ENCODE results near the gene IGSF21. TPM values are rescaled to one million over a fixed set of nuclear protein-coding genes. Genes with fewer than 3 reads are reported as not detected.

Gene IGSF21
- total and polyA plus RNA-seq, 11 donors = 0.54 to 2.2 (median 0.94) TPM; not detected in 1

GRCh38 chr1:18347559-18347958 is 240.0 kb downstream of the IGSF21 start:
- DNase-seq (no peak), ATAC-seq (no peak)
- Histone ChIP-seq H3K9me3 (no peaks in the 10 kb centered on the region), H3K4me1 (no peaks in the 10 kb centered on the region), H3K27me3 (peaks cover 0 to 53% (median 3%) of the 10 kb centered on the region in 9 donors), H3K4me3 (no peak overlapping the region), H3K27ac (no peak overlapping the region), H3K36me3 (no peaks in the 10 kb centered on the region)
- 60 to 68% (median 67%) methylated on average over 5 of the region's 5 CpGs for WGBS, 4 donors
- TF ChIP-seq, protein P1, sequence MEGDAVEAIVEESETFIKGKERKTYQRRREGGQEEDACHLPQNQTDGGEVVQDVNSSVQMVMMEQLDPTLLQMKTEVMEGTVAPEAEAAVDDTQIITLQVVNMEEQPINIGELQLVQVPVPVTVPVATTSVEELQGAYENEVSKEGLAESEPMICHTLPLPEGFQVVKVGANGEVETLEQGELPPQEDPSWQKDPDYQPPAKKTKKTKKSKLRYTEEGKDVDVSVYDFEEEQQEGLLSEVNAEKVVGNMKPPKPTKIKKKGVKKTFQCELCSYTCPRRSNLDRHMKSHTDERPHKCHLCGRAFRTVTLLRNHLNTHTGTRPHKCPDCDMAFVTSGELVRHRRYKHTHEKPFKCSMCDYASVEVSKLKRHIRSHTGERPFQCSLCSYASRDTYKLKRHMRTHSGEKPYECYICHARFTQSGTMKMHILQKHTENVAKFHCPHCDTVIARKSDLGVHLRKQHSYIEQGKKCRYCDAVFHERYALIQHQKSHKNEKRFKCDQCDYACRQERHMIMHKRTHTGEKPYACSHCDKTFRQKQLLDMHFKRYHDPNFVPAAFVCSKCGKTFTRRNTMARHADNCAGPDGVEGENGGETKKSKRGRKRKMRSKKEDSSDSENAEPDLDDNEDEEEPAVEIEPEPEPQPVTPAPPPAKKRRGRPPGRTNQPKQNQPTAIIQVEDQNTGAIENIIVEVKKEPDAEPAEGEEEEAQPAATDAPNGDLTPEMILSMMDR (IDR thresholded peaks at IDR 0.05) = no peak
- TF ChIP-seq POLR2A (IDR thresholded peaks at IDR 0.05) = no peak
- intact Hi-C loops (cut with DNase I) = no loop called here

DNA sequence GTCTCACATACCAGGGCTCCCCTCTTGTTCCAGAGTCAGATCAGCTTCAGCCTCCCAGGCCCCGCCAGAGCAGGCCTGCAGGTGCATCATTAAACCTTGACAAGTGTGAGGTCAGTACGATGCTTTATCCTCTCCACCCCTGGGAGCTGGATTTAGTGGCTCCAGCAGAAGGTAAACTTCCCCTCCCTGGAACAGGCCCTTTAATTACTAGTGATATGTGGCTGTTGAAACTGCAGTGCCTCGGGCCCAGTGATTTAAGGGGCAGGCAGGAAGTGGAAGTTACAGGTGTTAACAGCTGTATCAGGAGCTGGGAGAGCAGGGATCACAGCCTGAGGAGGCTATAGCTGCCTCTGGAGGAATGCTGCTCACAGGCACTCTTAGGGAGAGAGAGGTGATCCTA is 240.8 kb downstream of the IGSF21 start:
- H3K4me3 ChIP-seq = no peak overlapping the region
- TF ChIP-seq, protein P1 (IDR thresholded peaks at IDR 0.05) = no peak
- TF ChIP-seq POLR2A (IDR thresholded peaks at IDR 0.05) = no peak
- peaks cover 0 to 60% (median 9%) of the 10 kb centered on the region in 9 donors for H3K27me3 ChIP-seq
- DNase-seq = no peak
- no peak for ATAC-seq
- no peak overlapping the region for H3K27ac ChIP-seq
- no peaks in the 10 kb centered on the region for H3K36me3 ChIP-seq
- 27 to 41% (median 36%) methylated on average over 3 of the region's 3 CpGs for WGBS, 4 donors
- intact Hi-C loops (cut with DNase I) = no loop called here
- H3K4me1 ChIP-seq = no peaks in the 10 kb centered on the region
- no peaks in the 10 kb centered on the region for H3K9me3 ChIP-seq

DNA sequence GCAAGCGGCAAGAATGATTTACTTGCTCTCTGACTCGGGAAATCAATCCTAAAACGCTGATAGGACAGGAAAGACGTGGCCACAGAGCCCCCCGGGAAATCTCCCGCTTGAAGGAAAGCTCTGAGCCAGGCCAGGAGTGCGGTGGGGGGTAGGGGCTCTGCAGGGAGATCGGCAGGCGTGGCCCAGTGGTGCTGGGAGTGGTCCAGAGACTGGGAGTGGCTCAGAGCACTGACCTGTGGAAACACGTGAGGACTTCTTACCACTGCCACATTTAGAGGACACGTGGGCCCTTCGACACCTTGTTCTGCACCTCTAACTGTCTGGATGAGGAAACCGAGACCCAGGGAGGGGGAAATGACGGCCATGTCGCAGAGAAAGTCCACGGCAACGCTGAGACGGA is 243.1 kb downstream of the IGSF21 start:
- H3K4me3 ChIP-seq = no peak overlapping the region
- intact Hi-C loops (cut with DNase I) = no loop called here
- ATAC-seq (no peak), DNase-seq (no peak)
- no peaks in the 10 kb centered on the region for H3K4me1 ChIP-seq
- peaks cover 0 to 58% (median 17%) of the 10 kb centered on the region in 9 donors for H3K27me3 ChIP-seq
- 57 to 59% (median 58%) methylated on average over 18 of the region's 18 CpGs for WGBS, 4 donors
- no peak overlapping the region for H3K27ac ChIP-seq
- no peaks in the 10 kb centered on the region for H3K36me3 ChIP-seq
- no peak for TF ChIP-seq POLR2A (IDR thresholded peaks at IDR 0.05)
- TF ChIP-seq, protein P1 (IDR thresholded peaks at IDR 0.05) = no peak
- no peaks in the 10 kb centered on the region for H3K9me3 ChIP-seq

DNA sequence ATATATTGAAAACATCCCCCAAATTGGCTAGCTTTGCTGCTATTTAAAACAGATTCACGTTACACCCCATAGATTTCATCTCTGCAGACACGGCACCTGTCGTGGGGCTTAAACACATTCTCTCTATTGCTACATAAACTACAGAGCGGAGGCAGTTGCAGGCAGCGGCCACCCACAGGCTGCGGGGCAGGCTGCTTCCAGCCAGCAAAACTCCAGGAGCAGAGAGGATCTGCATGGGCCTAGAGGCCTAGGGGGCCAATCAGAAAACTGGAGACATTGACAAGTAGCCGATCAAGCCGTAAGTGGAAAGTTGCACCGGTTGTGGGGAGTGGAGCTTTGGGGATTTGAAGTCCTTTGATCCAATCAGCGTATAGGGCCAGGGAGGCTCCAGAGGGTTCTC is 244.1 kb downstream of the IGSF21 start:
- intact Hi-C loops (cut with DNase I) = no loop called here
- no peak overlapping the region for H3K27ac ChIP-seq
- 59 to 79% (median 67%) methylated on average over 10 of the region's 10 CpGs for WGBS, 4 donors
- H3K36me3 ChIP-seq = no peaks in the 10 kb centered on the region
- H3K9me3 ChIP-seq = no peaks in the 10 kb centered on the region
- H3K4me1 ChIP-seq = no peaks in the 10 kb centered on the region
- TF ChIP-seq, protein P1 (IDR thresholded peaks at IDR 0.05) = no peak
- no peak for TF ChIP-seq POLR2A (IDR thresholded peaks at IDR 0.05)
- H3K4me3 ChIP-seq = no peak overlapping the region
- peaks cover 0 to 55% (median 17%) of the 10 kb centered on the region in 9 donors for H3K27me3 ChIP-seq
- ATAC-seq (no peak), DNase-seq (no peak)
